ENCODE results near the gene ENOSF1.
"Not testable (repeated sequence)": the region's sequence is repeated elsewhere in the genome, so short reads cannot be mapped to it uniquely, and the experiment has no call there.

ENOSF1 gene

GRCh38 chr18:706405-706804 lies 6.0 kb downstream of the ENOSF1 start:
- no peak for FAIRE-seq

- FAIRE-seq: no peak
Measured at GRCh38 chr18:703213-703967, 9.0 kb downstream of the ENOSF1 start.

GRCh38 chr18:697800-698199 lies 14.6 kb downstream of the ENOSF1 start:
- FAIRE-seq: no peak

- no peak for FAIRE-seq
Measured at GRCh38 chr18:697012-697411, 15.4 kb downstream of the ENOSF1 start.

- no peak for FAIRE-seq
Measured at GRCh38 chr18:693466-694187, 18.8 kb downstream of the ENOSF1 start.

GRCh38 chr18:692824-693223 lies 19.6 kb downstream of the ENOSF1 start:
- FAIRE-seq: no peak

- FAIRE-seq: no peak
Measured at GRCh38 chr18:688323-688722, 24.1 kb downstream of the ENOSF1 start.

GRCh38 chr18:686339-687111 lies 25.9 kb downstream of the ENOSF1 start:
- no peak for FAIRE-seq

- FAIRE-seq: no peak
Measured at GRCh38 chr18:685438-685837, 27.0 kb downstream of the ENOSF1 start.

GRCh38 chr18:683531-683930 lies 28.9 kb downstream of the ENOSF1 start:
- FAIRE-seq: no peak

GRCh38 chr18:682833-683232 lies 29.6 kb downstream of the ENOSF1 start:
- no peak for FAIRE-seq

- FAIRE-seq: not testable (repeated sequence)
Measured at GRCh38 chr18:682416-682815, 30.0 kb downstream of the ENOSF1 start.

- FAIRE-seq: no peak
Measured at GRCh38 chr18:681985-682384, 30.4 kb downstream of the ENOSF1 start.

- FAIRE-seq: no peak
Measured at GRCh38 chr18:680392-680791, 32.0 kb downstream of the ENOSF1 start.

GRCh38 chr18:679516-679915 lies 32.9 kb downstream of the ENOSF1 start:
- FAIRE-seq: no peak

GRCh38 chr18:678482-679182 lies 33.8 kb downstream of the ENOSF1 start:
- FAIRE-seq: no peak

GRCh38 chr18:677951-678381 lies 34.5 kb downstream of the ENOSF1 start:
- FAIRE-seq: no peak

- FAIRE-seq: no peak
Measured at GRCh38 chr18:677145-677544, 35.3 kb downstream of the ENOSF1 start.

- no peak for FAIRE-seq
Measured at GRCh38 chr18:676736-677135, 35.7 kb downstream of the ENOSF1 start.

GRCh38 chr18:676069-676468 lies 36.4 kb downstream of the ENOSF1 start:
- FAIRE-seq: no peak

- no peak for FAIRE-seq
Measured at GRCh38 chr18:675307-675706, 37.1 kb downstream of the ENOSF1 start.

GRCh38 chr18:673769-674168 lies 38.7 kb downstream of the ENOSF1 start:
- no peak for FAIRE-seq

- no peak for FAIRE-seq
Measured at GRCh38 chr18:673317-673716, 39.1 kb downstream of the ENOSF1 start.

Measured in TTC549 (cell line).